ENCODE results near the gene PKP2.

The PKP2 gene

GRCh38 chr12:32906399-32907165, 10.0 kb upstream of the PKP2 start:
- in situ Hi-C loops (cut with HindIII; ENCODE audit: low sequenced_read_pairs): no loop called here
- DNase-seq (ENCODE audit: low read depth): no peak
- no peak overlapping the region for H3K4me3 ChIP-seq (ENCODE audit: low read depth, low read length)
- TF ChIP-seq CTCF (IDR thresholded peaks at IDR 0.05; ENCODE audit: low read depth, low read length, missing control alignments): no peak

GRCh38 chr12:32903763-32904162, 7.2 kb upstream of the PKP2 start:
- H3K4me3 ChIP-seq (ENCODE audit: low read depth, low read length): no peak overlapping the region
- in situ Hi-C loops (cut with HindIII; ENCODE audit: low sequenced_read_pairs): no loop called here

GRCh38 chr12:32903318-32903717, 6.7 kb upstream of the PKP2 start:
- H3K4me3 ChIP-seq (ENCODE audit: low read depth, low read length): no peak overlapping the region
- DNase-seq (ENCODE audit: low read depth): no peak
- in situ Hi-C loops (cut with HindIII; ENCODE audit: low sequenced_read_pairs): no loop called here
- no peak for TF ChIP-seq CTCF (IDR thresholded peaks at IDR 0.05; ENCODE audit: low read depth, low read length, missing control alignments)

More at GRCh38 chr12:32903763-32904162, 7.2 kb upstream of the PKP2 start:
- no peak for DNase-seq (ENCODE audit: low read depth)
- no peak for TF ChIP-seq CTCF (IDR thresholded peaks at IDR 0.05; ENCODE audit: low read depth, low read length, missing control alignments)

GRCh38 chr12:32902287-32902997, 5.9 kb upstream of the PKP2 start:
- in situ Hi-C loops (cut with HindIII; ENCODE audit: low sequenced_read_pairs): no loop called here
- H3K4me3 ChIP-seq (ENCODE audit: low read depth, low read length): no peak overlapping the region
- no peak for DNase-seq (ENCODE audit: low read depth)
- no peak for TF ChIP-seq CTCF (IDR thresholded peaks at IDR 0.05; ENCODE audit: low read depth, low read length, missing control alignments)

GRCh38 chr12:32901553-32901952, 5.0 kb upstream of the PKP2 start:
- in situ Hi-C loops (cut with HindIII; ENCODE audit: low sequenced_read_pairs): no loop called here

More at GRCh38 chr12:32901553-32901952, 5.0 kb upstream of the PKP2 start:
- no peak for TF ChIP-seq CTCF (IDR thresholded peaks at IDR 0.05; ENCODE audit: low read depth, low read length, missing control alignments)
- no peak overlapping the region for H3K4me3 ChIP-seq (ENCODE audit: low read depth, low read length)
- no peak for DNase-seq (ENCODE audit: low read depth)

Data from astrocyte of the cerebellum (primary cell).